Choroid plexus epithelial cell (primary cell): ENCODE measurements around the gene CPO.

Experiments used
- DNase-seq: peaks from one replicate; pipeline ENCODE4 v3.0.0-alpha.2; 2010; ENCODE audit warnings: low read depth
- H3K4me3 ChIP-seq: 2 replicates; pipeline ENCODE4 v1.5.1; 2011; ENCODE audit warnings: low read depth, mild to moderate bottlenecking, control low read depth, low read length, moderate library complexity
- CTCF ChIP-seq: conservative IDR thresholded peaks from 2 replicates; pipeline ENCODE4 v1.5.1; 2011; ENCODE audit warnings: low read depth, mild to moderate bottlenecking, control low read depth, inconsistent platforms, low read length, moderate library complexity

Gene CPO

GRCh38 chr2:206955253-206955652 is 15.9 kb downstream of the CPO start:
- no peak for DNase-seq
- H3K4me3 ChIP-seq, result no peak overlapping the region
- TF ChIP-seq CTCF, result no peak

- H3K4me3 ChIP-seq, result no peak overlapping the region
- DNase-seq, result no peak
- no peak for TF ChIP-seq CTCF
Measured at GRCh38 chr2:206958261-206958660, 18.9 kb downstream of the CPO start.

- no peak overlapping the region for H3K4me3 ChIP-seq
- TF ChIP-seq CTCF, result no peak
- no peak for DNase-seq
Measured at GRCh38 chr2:206962966-206963365, 23.6 kb downstream of the CPO start.

- TF ChIP-seq CTCF, result no peak
- no peak for DNase-seq
- no peak overlapping the region for H3K4me3 ChIP-seq
Measured at GRCh38 chr2:206968134-206969086, 29.1 kb downstream of the CPO start.

- TF ChIP-seq CTCF, result no peak
- no peak overlapping the region for H3K4me3 ChIP-seq
- no peak for DNase-seq
Measured at GRCh38 chr2:206969192-206969591, 29.9 kb downstream of the CPO start.

GRCh38 chr2:206970589-206971360 is 31.5 kb downstream of the CPO start:
- no peak for DNase-seq
- H3K4me3 ChIP-seq, result no peak overlapping the region
- TF ChIP-seq CTCF, result no peak

- DNase-seq, result peak; percentile 69
- no peak for TF ChIP-seq CTCF
Measured at GRCh38 chr2:206971805-206972204, 32.5 kb downstream of the CPO start.

More at GRCh38 chr2:206971805-206972204, 32.5 kb downstream of the CPO start:
- no peak overlapping the region for H3K4me3 ChIP-seq
